Stimulated activated CD8-positive, alpha-beta memory T cell treated with anti-CD3 and anti-CD28 coated beads, Interleukin-7, amount 100 ng/mL, for 24 hours (primary cell): ENCODE data around the gene TMEM132C.

ENCODE experiments used
- DNase-seq: peaks from one replicate; pipeline ENCODE4 v3.0.0-alpha.2; 2020; ENCODE audit warnings: low read depth

TMEM132C gene

GRCh38 chr12:128667193-128667592, 400.2 kb downstream of the TMEM132C start:
- DNase-seq, result no peak

GRCh38 chr12:128671528-128672042, 404.6 kb downstream of the TMEM132C start:
- DNase-seq, result no peak

GRCh38 chr12:128672428-128672827, 405.5 kb downstream of the TMEM132C start:
- DNase-seq, result no peak

GRCh38 chr12:128672893-128673292, 405.9 kb downstream of the TMEM132C start:
- no peak for DNase-seq

GRCh38 chr12:128675576-128675975, 408.6 kb downstream of the TMEM132C start:
- no peak for DNase-seq

- DNase-seq, result no peak
Measured at GRCh38 chr12:128680555-128680954, 413.6 kb downstream of the TMEM132C start.

- DNase-seq, result no peak
Measured at GRCh38 chr12:128682548-128683275, 415.7 kb downstream of the TMEM132C start.

GRCh38 chr12:128684352-128684751, 417.4 kb downstream of the TMEM132C start:
- no peak for DNase-seq

GRCh38 chr12:128685903-128686475, 419.0 kb downstream of the TMEM132C start:
- no peak for DNase-seq

GRCh38 chr12:128687851-128688250, 420.9 kb downstream of the TMEM132C start:
- no peak for DNase-seq

- DNase-seq, result no peak
Measured at GRCh38 chr12:128690641-128691040, 423.7 kb downstream of the TMEM132C start.

GRCh38 chr12:128693115-128693514, 426.1 kb downstream of the TMEM132C start:
- DNase-seq, result no peak

- DNase-seq, result no peak
Measured at GRCh38 chr12:128693771-128694170, 426.8 kb downstream of the TMEM132C start.

GRCh38 chr12:128694445-128694844, 427.5 kb downstream of the TMEM132C start:
- DNase-seq, result no peak

- DNase-seq, result no peak
Measured at GRCh38 chr12:128695697-128696096, 428.7 kb downstream of the TMEM132C start.

GRCh38 chr12:128698301-128698972, 431.5 kb downstream of the TMEM132C start:
- no peak for DNase-seq

GRCh38 chr12:128699106-128699505, 432.1 kb downstream of the TMEM132C start:
- no peak for DNase-seq

GRCh38 chr12:128702371-128702770, 435.4 kb downstream of the TMEM132C start:
- DNase-seq, result no peak

- DNase-seq, result no peak
Measured at GRCh38 chr12:128705140-128705539, 438.2 kb downstream of the TMEM132C start.

- no peak for DNase-seq
Measured at GRCh38 chr12:128707488-128707887, 440.5 kb downstream of the TMEM132C start.

- DNase-seq, result no peak
Measured at GRCh38 chr12:128708789-128709188, 441.8 kb downstream of the TMEM132C start.

- DNase-seq, result no peak
Measured at GRCh38 chr12:128709660-128710059, 442.7 kb downstream of the TMEM132C start.

GRCh38 chr12:128711486-128711885, 444.5 kb downstream of the TMEM132C start:
- DNase-seq, result no peak
